Aorta (tissue), 5 donors: ENCODE data around the gene ZNF335. TPM values are rescaled to one million over a fixed set of nuclear protein-coding genes. Genes with fewer than 3 reads are reported as not detected.
"Not testable (repeated sequence)": the region's sequence is repeated elsewhere in the genome, so short reads cannot be mapped to it uniquely, and the experiment has no call there.

Source experiments
- ATAC-seq: fragments of 200-7000 bp; cut with Tn5 transposase; one replicate; pipeline ENCODE4 v1.9.1; 2022; ENCODE audit warnings: moderate library complexity; ENCODE audit not compliant: low FRiP score
- DNase-seq, 2 donors: peaks; one replicate each; pipeline ENCODE4 v3.0.0-alpha.2; 2020
- H3K27ac ChIP-seq, 2 donors: one replicate each; pipeline ENCODE4 v1.5.1; 2013; ENCODE audit warnings: low read length in 2 of 2, mild to moderate bottlenecking in 2 of 2, moderate library complexity in 2 of 2, control low read depth in 1 of 2, inconsistent platforms in 1 of 2, low read depth in 1 of 2
- H3K27me3 ChIP-seq, 2 donors: one replicate each; pipeline ENCODE4 v1.6.1; 2013; ENCODE audit warnings: control low read depth in 1 of 2, low read length in 1 of 2, mild to moderate bottlenecking in 1 of 2, moderate library complexity in 1 of 2; ENCODE audit not compliant: insufficient read depth in 2 of 2, control insufficient read depth in 1 of 2
- H3K36me3 ChIP-seq, 2 donors: one replicate each; pipeline ENCODE4 v1.6.1; 2013; ENCODE audit warnings: control low read depth in 1 of 2, low read length in 1 of 2, mild to moderate bottlenecking in 1 of 2; ENCODE audit not compliant: insufficient read depth in 2 of 2, control insufficient read depth in 1 of 2
- H3K4me1 ChIP-seq, 2 donors: one replicate each; pipeline ENCODE4 v1.6.1; 2013; ENCODE audit warnings: low read length in 2 of 2, control low read depth in 1 of 2, mild to moderate bottlenecking in 1 of 2, moderate library complexity in 1 of 2; ENCODE audit not compliant: insufficient read depth in 2 of 2, control insufficient read depth in 1 of 2
- H3K4me3 ChIP-seq, 2 donors: one replicate each; pipeline ENCODE4 v1.5.1; 2013; ENCODE audit warnings: low read length in 2 of 2, control low read depth in 1 of 2, mild to moderate bottlenecking in 1 of 2
- H3K9me3 ChIP-seq: one replicate; pipeline ENCODE4 v1.6.1; 2013; ENCODE audit warnings: mild to moderate bottlenecking, low read length; ENCODE audit not compliant: control insufficient read depth
- WGBS, 2 donors: extraction: QIAGEN DNeasy Blood & Tissue Kit; methylation state at CpG; one replicate each; pipeline ENCODE4 v1.1.7; 2013; 5-methylcytosine and 5-hydroxymethylcytosine counted together
- intact Hi-C, 2 donors: fragments of 100-400 bp; cut with DNase I; formaldehyde crosslinking; loops; one replicate each; pipeline versions ENCODE4 v1.14.2 to v1.15.0; 2022
- polyA plus RNA-seq, 2 donors: library from polyadenylated mRNA; stranded (reverse); fragments of 200-250 nt; gene quantifications; one replicate each; pipeline ENCODE4 v1.2.3, GENCODE V29; 2013
- total RNA-seq, 2 donors: library from RNA; stranded (reverse); fragmentation: NEBNext Ultra II Directional; extraction: Animal tissue kit (Norgen Biotek cat#: 25700); gene quantifications; one replicate each; pipeline ENCODE4 v1.2.1, GENCODE V29; 2021
- donor health status: healthy with polysubstance abuse.
- donor health status: Bipolar disorder and iron deficiency.
- donor health status: DM: no; HTN: no; CAD: no.
- donor health status: DM: no; HTN: no; CAD: no.
- donor health status: DM: yes; HTN: yes; CAD: no.

ZNF335 gene
- total and polyA plus RNA-seq, 4 donors, result 2.8 to 31.4 (median 20.5) TPM

DNA sequence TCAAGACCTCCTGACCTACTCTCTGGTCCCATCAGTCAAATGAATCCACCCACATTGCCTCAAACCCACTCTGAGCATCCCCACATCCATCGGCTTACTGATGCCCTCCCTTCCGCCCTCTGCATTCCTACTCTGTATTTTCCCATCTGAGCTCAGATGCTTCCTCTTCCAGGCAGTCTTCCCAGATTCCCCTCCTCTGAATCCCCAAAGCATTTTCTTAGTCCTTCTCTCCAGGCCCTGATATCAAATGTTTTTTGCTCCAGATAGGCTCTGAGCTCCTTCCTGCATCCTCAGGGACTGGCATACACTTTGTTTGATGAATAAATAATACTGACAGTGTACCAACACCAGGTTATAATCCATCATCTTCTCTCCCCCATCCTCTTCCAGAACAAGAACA, 63.9 kb downstream of the ZNF335 start:
- no peaks in the 10 kb centered on the region for H3K36me3 ChIP-seq
- DNase-seq (no peak), ATAC-seq (no peak)
- no peak overlapping the region for H3K27ac ChIP-seq
- 86 to 95% methylated on average over 2 of the region's 2 CpGs for WGBS, 2 donors
- H3K9me3 ChIP-seq, result no peaks in the 10 kb centered on the region
- no peaks in the 10 kb centered on the region for H3K4me1 ChIP-seq
- H3K27me3 ChIP-seq, result no peaks in the 10 kb centered on the region
- intact Hi-C loops, result no loop called here
- no peak overlapping the region for H3K4me3 ChIP-seq

DNA sequence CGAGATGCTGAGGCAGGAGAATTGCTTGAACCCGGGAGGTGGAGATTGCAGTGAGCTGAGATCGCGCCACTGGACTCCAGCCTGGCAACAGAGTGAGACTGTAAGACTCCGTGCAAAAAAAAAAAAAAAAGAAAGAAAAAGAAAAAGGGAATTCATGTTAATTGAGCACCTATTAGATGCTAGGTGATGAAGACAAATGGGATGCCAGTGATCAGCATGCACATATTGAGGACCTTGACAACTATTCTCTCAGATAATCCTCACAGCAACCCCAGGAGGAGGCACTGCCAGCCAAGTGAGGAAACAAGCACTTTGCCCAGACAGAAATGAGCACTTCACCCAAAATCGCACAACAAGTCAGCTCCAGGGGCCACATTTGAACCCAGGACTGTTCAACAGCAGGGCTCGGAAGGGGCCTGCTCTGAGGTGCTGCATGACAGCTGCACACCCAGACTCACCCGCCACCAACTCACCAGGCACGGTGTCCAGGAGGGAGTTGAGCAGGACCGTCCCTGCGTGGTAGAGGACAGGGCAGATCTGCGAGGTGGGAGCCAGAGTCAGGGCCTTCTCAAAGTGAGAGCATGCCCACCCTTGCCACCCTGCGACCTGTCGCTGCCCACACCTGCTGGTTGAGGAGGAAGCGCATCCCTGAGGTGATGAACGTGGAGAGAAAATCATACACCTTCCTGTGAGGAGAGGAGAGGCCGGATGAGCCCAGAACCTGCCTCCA, 64.6 kb downstream of the ZNF335 start:
- no peak for ATAC-seq
- intact Hi-C loops, result no loop called here
- Histone ChIP-seq H3K9me3 (no peaks in the 10 kb centered on the region), H3K4me1 (no peaks in the 10 kb centered on the region), H3K27ac (no peak overlapping the region), H3K4me3 (no peak overlapping the region), H3K36me3 (no peaks in the 10 kb centered on the region), H3K27me3 (no peaks in the 10 kb centered on the region)
- 93 to 97% methylated on average over 17 of the region's 17 CpGs for WGBS, 2 donors
- no peak for DNase-seq

GRCh38 chr20:45905505-45906079, 66.4 kb downstream of the ZNF335 start:
- WGBS, 2 donors, result 81 to 87% methylated on average over 8 of the region's 8 CpGs
- H3K4me3 ChIP-seq, result no peak overlapping the region
- H3K27ac ChIP-seq, result no peak overlapping the region
- no peaks in the 10 kb centered on the region for H3K36me3 ChIP-seq
- H3K4me1 ChIP-seq, result no peaks in the 10 kb centered on the region
- DNase-seq, result no peak
- intact Hi-C loops, result no loop called here
- no peak for ATAC-seq
- no peaks in the 10 kb centered on the region for H3K27me3 ChIP-seq
- no peaks in the 10 kb centered on the region for H3K9me3 ChIP-seq

DNA sequence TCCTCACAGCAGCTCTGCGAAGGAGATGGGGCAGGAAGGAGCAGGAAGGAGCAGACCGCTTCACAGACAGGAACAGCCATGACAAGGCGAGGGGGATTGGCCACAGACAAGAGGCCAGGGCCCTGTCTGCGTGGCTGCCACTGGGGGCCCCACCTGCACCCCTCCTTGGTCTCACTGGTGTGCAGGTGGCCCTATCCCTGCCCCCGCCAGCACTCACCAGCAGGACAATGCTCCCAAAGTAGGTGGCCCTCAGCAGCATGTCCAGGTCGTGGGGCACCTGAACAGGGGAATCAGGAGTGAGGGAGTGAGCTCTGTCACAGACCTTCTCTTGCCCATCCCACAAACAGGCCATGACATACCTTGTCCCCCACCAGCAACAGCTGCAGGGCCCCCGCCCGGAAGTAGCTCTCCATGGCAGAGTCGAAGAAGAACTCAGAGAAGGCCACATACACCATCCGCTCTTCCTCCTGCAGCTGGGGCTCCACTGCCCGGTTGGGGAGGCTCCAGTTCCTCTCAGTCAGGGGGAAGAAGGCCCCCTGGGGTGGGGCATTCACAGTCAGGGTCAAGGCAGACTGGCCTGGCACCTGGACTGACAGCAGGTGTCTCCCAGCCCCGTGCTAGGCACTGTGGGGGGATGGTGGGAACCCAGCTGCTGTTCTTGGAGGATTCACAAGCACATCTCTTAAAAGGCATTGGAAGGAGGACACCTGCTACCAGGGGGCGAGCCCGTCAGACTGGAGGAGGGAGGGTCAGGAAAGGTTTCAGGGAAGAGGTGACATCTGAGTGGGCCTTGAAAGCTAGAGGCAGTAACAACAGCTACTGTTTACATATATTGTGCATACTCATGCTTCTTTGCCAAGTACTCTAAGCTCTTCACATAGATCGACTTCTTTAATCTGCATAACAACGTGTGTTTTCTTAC, 67.2 kb downstream of the ZNF335 start:
- no peak overlapping the region for H3K27ac ChIP-seq
- 88 to 89% methylated on average over 16 of the region's 16 CpGs for WGBS, 2 donors
- H3K36me3 ChIP-seq, result no peaks in the 10 kb centered on the region
- H3K4me1 ChIP-seq, result no peaks in the 10 kb centered on the region
- DNase-seq, result no peak
- H3K27me3 ChIP-seq, result no peaks in the 10 kb centered on the region
- no peaks in the 10 kb centered on the region for H3K9me3 ChIP-seq
- no peak for ATAC-seq
- no peak overlapping the region for H3K4me3 ChIP-seq
- intact Hi-C loops, result no loop called here

- Histone ChIP-seq H3K27me3 (no peaks in the 10 kb centered on the region), H3K9me3 (no peaks in the 10 kb centered on the region), H3K27ac (no peak overlapping the region), H3K4me3 (no peak overlapping the region), H3K4me1 (no peaks in the 10 kb centered on the region), H3K36me3 (no peaks in the 10 kb centered on the region)
- DNase-seq, result no peak
- intact Hi-C loops, result no loop called here
- ATAC-seq, result no peak
- WGBS, 2 donors, result 92 to 94% methylated on average over 14 of the region's 14 CpGs
Measured at GRCh38 chr20:45902199-45902701, 69.8 kb downstream of the ZNF335 start.

DNA sequence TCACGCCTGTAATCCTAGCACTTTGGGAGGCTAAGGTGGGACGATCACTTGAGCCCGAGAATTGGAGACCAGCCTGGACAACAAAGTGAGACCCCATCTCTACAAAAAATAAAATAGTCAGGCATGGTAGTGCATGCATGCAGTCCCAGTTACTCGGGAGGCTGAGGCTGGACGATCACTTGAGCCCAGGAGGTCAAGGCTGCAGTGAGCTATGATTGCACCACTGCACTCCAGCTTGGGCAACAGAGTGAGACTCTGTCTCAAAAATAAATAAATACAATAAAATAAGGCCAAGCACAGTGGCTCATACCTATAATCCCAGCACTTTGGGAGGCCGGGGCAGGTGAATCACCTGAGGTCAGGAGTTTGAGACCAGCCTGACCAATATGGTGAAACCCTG, 70.7 kb downstream of the ZNF335 start:
- H3K9me3 ChIP-seq, H3K27ac ChIP-seq, H3K4me3 ChIP-seq, ATAC-seq, H3K36me3 ChIP-seq, intact Hi-C loops, DNase-seq, H3K27me3 ChIP-seq, H3K4me1 ChIP-seq: not testable (repeated sequence)
- 84 to 93% methylated on average over 6 of the region's 6 CpGs for WGBS, 2 donors

GRCh38 chr20:45899046-45899835, 72.8 kb downstream of the ZNF335 start:
- Histone ChIP-seq H3K27me3 (no peaks in the 10 kb centered on the region), H3K9me3 (no peaks in the 10 kb centered on the region), H3K27ac (no peak overlapping the region), H3K36me3 (peaks cover 0 to 2% of the 10 kb centered on the region in 2 donors), H3K4me3 (no peak overlapping the region), H3K4me1 (no peaks in the 10 kb centered on the region)
- WGBS, 2 donors, result 86 to 87% methylated on average over 13 of the region's 13 CpGs
- intact Hi-C loops, result no loop called here
- DNase-seq (no peak), ATAC-seq (peak; percentile 8)
